NT2/D1 (cell line): ENCODE measurements around the gene RNF181.

ENCODE experiments used
- SUZ12 ChIP-seq: IDR thresholded peaks from 2 replicates; pipeline ENCODE4 v1.6.1; 2011; ENCODE audit not compliant: insufficient read length, insufficient read depth; ENCODE audit errors: extremely low read depth
- YY1 ChIP-seq: IDR thresholded peaks from 2 replicates; pipeline ENCODE4 v1.6.1; 2011; ENCODE audit not compliant: insufficient read length, insufficient read depth
- ZNF274 ChIP-seq: IDR thresholded peaks from 2 replicates; pipeline ENCODE4 v1.6.1; 2011; ENCODE audit warnings: mild to moderate bottlenecking, low read depth, low read length

DNA sequence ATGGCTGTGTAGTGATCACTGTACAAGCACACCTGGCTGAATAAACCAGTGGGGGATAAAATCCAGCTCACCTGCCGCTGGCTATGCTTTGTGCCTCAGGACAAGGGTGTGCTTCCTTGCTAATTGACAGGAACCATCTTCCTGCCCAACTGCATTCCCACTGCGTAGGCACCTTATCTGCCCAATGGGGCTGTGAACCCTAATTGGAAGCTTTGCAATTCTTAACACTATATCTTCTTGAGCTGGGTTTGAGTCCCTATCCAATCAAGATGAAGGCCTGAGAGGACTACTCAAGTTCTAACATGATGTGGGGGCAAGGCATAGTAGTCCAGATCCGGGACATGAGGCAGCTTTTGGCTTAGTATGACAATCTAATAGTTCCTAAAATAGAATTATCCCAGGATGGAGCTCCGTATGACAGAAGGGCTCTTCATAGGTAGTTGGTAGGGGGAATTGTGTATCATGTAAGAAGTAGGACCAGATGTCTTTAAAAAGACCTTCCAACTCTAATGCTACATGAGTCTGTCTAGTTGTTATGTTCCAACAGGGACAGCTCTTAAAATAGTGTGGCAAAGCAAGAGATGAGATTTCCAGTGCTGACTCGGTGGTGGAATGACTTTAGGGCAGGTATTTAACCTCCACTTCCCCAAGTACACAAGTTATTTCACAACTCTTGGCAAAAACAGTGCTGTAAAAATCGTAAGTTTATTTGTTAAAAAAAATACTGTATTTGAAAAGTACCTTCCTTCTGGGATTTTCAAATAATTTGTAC, 9.2 kb downstream of the RNF181 start:
- no peak for TF ChIP-seq SUZ12
- no peak for TF ChIP-seq ZNF274
- no peak for TF ChIP-seq YY1
